K562 (cell line): ENCODE measurements around the gene NOP16. TPM values are rescaled to one million over a fixed set of nuclear protein-coding genes. Genes with fewer than 3 reads are reported as not detected.

Source experiments
- ETS2 ChIP-seq: IDR thresholded peaks from 2 replicates; pipeline ENCODE4 v1.6.1; 2016; ENCODE audit warnings: borderline replicate concordance, missing genetic modification characterization, mild to moderate bottlenecking, moderate library complexity, missing compliant biosample characterization; ENCODE audit not compliant: poor library complexity, severe bottlenecking
- HES1 ChIP-seq: fragments of 450-650 bp; IDR thresholded peaks from 2 replicates; pipeline ENCODE4 v1.6.1; 2016; ENCODE audit warnings: low read depth, mild to moderate bottlenecking, moderate library complexity
- KLF13 ChIP-seq: fragments of 450-650 bp; IDR thresholded peaks from 2 replicates; pipeline ENCODE4 v1.6.1; 2016; ENCODE audit warnings: missing genetic modification characterization, low read depth, mild to moderate bottlenecking, missing compliant biosample characterization, moderate library complexity, borderline replicate concordance
- MED1 ChIP-seq: sonication (generic); formaldehyde crosslinking; IDR thresholded peaks from 2 replicates; pipeline ENCODE4 v1.8.1; 2023; ENCODE audit warnings: missing genetic modification reagents, borderline replicate concordance
- MXI1 ChIP-seq: IDR thresholded peaks from 2 replicates; pipeline ENCODE4 v1.6.1; 2011; ENCODE audit warnings: low read depth, mild to moderate bottlenecking, improper control_type of control experiment, low read length
- PBX2 ChIP-seq, 2 experiments: IDR thresholded peaks in 1 of 2; conservative IDR thresholded peaks in 1 of 2; 2 replicates each; pipeline ENCODE4 v1.6.1; 2016; ENCODE audit warnings: low read depth in 2 of 2, mild to moderate bottlenecking in 1 of 2, missing compliant biosample characterization in 1 of 2, missing genetic modification characterization in 1 of 2, moderate library complexity in 1 of 2
- RBM25 ChIP-seq: fragments of 200-400 bp; formaldehyde crosslinking; IDR thresholded peaks from 2 replicates; pipeline ENCODE4 v1.6.1; 2018; ENCODE audit warnings: low read length, low read depth, moderate library complexity; ENCODE audit not compliant: severe bottlenecking
- RREB1 ChIP-seq: fragments of 250-450 bp; sonication (Bioruptor Pico); IDR thresholded peaks from 2 replicates; pipeline ENCODE4 v1.4.0; 2020
- SAFB ChIP-seq: fragments of 200-400 bp; formaldehyde crosslinking; IDR thresholded peaks from 2 replicates; pipeline ENCODE4 v1.6.1; 2017; ENCODE audit warnings: low read depth, low read length, borderline replicate concordance
- SAFB2 ChIP-seq: fragments of 200-400 bp; formaldehyde crosslinking; IDR thresholded peaks from 2 replicates; pipeline ENCODE4 v1.6.1; 2018; ENCODE audit warnings: borderline replicate concordance, low read length, low read depth, moderate library complexity; ENCODE audit not compliant: severe bottlenecking
- TAF15 ChIP-seq: fragments of 200-400 bp; formaldehyde crosslinking; IDR thresholded peaks from 2 replicates; pipeline ENCODE4 v1.6.1; 2017; ENCODE audit warnings: mild to moderate bottlenecking, low read depth, low read length, moderate library complexity
- ZNF175 ChIP-seq: fragments of 200-800 bp; sonication (Bioruptor generic); IDR thresholded peaks from 2 replicates; pipeline ENCODE4 v1.6.1; 2016; ENCODE audit warnings: low read depth, mild to moderate bottlenecking, missing genetic modification characterization, missing compliant biosample characterization
- ZNF449 ChIP-seq: fragments of 250-450 bp; sonication (Bioruptor Pico); IDR thresholded peaks from 2 replicates; pipeline ENCODE4 v1.8.0; 2022; ENCODE audit warnings: moderate library complexity, mild to moderate bottlenecking, inconsistent platforms
- ZNF79 ChIP-seq: fragments of 250-450 bp; sonication (Bioruptor Pico); IDR thresholded peaks from 2 replicates; pipeline ENCODE4 v1.4.0; 2020; ENCODE audit warnings: low read depth, mild to moderate bottlenecking, moderate library complexity
- polyA plus RNA-seq, 8 experiments: library from polyadenylated mRNA; depleted of rRNA in 4 of 8; stranded (reverse) in 5 of 8; unstranded in 3 of 8; fragments of >200 nt; fragmentation: Nextera tagmentation in 2 of 8; fragmentation: Illumina TruSeq in 1 of 8; extraction: Ambion mirVana in 2 of 8; extraction: Trizol in 1 of 8; gene quantifications; 2 replicates each; pipeline versions ENCODE4 v1.2.1 to v1.2.3, GENCODE V29; 2011 to 2014; ENCODE audit warnings: inconsistent platforms in 1 of 8, missing spikeins in 1 of 8
- total RNA-seq, 7 experiments: library from RNA; depleted of rRNA in 6 of 7; stranded (reverse); fragments of >200 nt in 6 of 7; fragmentation: Illumina TruSeq in 2 of 7; extraction: Trizol in 2 of 7; gene quantifications; 2 replicates each; pipeline versions ENCODE4 v1.2.1 to v1.2.3, GENCODE V29; 2011 to 2021; ENCODE audit warnings: low replicate concordance in 1 of 7

Gene NOP16
- total and polyA plus RNA-seq, 9 of the 15 experiments (the other 6 are each of a cell fraction or from before 2014, with no cell fraction given) = 92.5 to 342 (median 148) TPM

GRCh38 chr5:176389135-176390123 is 1.0 kb upstream of the NOP16 start (continued):
- TF ChIP-seq ZNF449 (no peak), SAFB (no peak), KLF13 (tag) (no peak), RREB1 (no peak), ZNF175 (0 out of 2 replicates have a peak, but pooled peaks have one; percentile 5), SAFB2 (no peak), ZNF79 (CRISPR knock-in tag) (no peak), TAF15 (no peak), HES1 (no peak), MED1 (CRISPR knock-in tag) (no peak), RBM25 (no peak), PBX2 (CRISPR knock-in tag; IDR thresholded peaks at IDR 0.05; ENCODE audit: low read depth) (no peak), PBX2 (tag; conservative IDR thresholded peaks at IDR 0.05; ENCODE audit: low read depth) (no peak), MXI1 (no peak), ETS2 (no peak)
